Measurements from ENCODE around the gene UBE2H.

UBE2H gene

GRCh38 chr7:129781928-129782817, 170.6 kb downstream of the UBE2H start:
- TF ChIP-seq CTCF (IDR thresholded peaks at IDR 0.05; ENCODE audit: extremely low read depth, insufficient read depth, missing control alignments): no peak
- DNase-seq (ENCODE audit: low spot score): no peak
- in situ Hi-C loops (cut with MboI; ENCODE audit: low pct_unique_long_range_greater_than_20kb, low sequenced_read_pairs, unreplicated experiment): no loop called here

GRCh38 chr7:129780974-129781927, 171.5 kb downstream of the UBE2H start:
- in situ Hi-C loops (cut with MboI; ENCODE audit: low pct_unique_long_range_greater_than_20kb, low sequenced_read_pairs, unreplicated experiment): no loop called here
- peak; percentile 72 for DNase-seq (ENCODE audit: low spot score)
- TF ChIP-seq CTCF (IDR thresholded peaks at IDR 0.05; ENCODE audit: extremely low read depth, insufficient read depth, missing control alignments): no peak
